Measurements from ENCODE around the gene MPPE1. TPM values are rescaled to one million over a fixed set of nuclear protein-coding genes. Genes with fewer than 3 reads are reported as not detected.
A peak's percentile ranks its signal among the peaks of the same experiment; 100 is the strongest.
"Not testable (repeated sequence)": the region's sequence is repeated elsewhere in the genome, so short reads cannot be mapped to it uniquely, and the experiment has no call there.

The MPPE1 gene
- total RNA-seq, 4 donors from 2014 or later = 11.0 to 49.2 (median 28.8) TPM

- no peak for DNase-seq (ENCODE audit: low spot score)
- TF ChIP-seq, protein P1, sequence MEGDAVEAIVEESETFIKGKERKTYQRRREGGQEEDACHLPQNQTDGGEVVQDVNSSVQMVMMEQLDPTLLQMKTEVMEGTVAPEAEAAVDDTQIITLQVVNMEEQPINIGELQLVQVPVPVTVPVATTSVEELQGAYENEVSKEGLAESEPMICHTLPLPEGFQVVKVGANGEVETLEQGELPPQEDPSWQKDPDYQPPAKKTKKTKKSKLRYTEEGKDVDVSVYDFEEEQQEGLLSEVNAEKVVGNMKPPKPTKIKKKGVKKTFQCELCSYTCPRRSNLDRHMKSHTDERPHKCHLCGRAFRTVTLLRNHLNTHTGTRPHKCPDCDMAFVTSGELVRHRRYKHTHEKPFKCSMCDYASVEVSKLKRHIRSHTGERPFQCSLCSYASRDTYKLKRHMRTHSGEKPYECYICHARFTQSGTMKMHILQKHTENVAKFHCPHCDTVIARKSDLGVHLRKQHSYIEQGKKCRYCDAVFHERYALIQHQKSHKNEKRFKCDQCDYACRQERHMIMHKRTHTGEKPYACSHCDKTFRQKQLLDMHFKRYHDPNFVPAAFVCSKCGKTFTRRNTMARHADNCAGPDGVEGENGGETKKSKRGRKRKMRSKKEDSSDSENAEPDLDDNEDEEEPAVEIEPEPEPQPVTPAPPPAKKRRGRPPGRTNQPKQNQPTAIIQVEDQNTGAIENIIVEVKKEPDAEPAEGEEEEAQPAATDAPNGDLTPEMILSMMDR (IDR thresholded peaks at IDR 0.05) = no peak
- no peak for ATAC-seq (ENCODE audit: low FRiP score)
These were observed 35.4 kb upstream of the MPPE1 start for GRCh38 chr18:11943551-11943950.

DNA sequence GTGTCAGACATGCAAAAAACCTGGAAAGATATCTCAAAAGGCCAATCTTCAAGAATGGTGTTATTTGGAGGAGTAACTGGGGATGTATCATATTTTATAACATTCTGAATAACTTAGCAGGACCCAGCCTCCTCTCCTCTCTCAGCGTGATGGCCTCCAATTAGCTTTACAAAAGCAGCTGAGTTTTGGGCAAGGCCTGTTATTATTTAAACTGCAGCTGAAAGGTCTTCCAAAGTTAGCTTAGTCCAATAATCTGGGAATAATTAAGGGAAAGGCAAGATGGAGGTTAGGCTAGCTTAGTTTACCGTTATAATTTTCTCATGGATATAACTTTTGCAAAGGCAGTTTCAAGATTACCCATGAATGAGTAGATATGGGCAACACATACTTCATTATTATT is 32.8 kb upstream of the MPPE1 start:
- DNase-seq (ENCODE audit: low spot score) (no peak), ATAC-seq (ENCODE audit: low FRiP score) (no peak)
- TF ChIP-seq, protein P1 (IDR thresholded peaks at IDR 0.05) = no peak

DNA sequence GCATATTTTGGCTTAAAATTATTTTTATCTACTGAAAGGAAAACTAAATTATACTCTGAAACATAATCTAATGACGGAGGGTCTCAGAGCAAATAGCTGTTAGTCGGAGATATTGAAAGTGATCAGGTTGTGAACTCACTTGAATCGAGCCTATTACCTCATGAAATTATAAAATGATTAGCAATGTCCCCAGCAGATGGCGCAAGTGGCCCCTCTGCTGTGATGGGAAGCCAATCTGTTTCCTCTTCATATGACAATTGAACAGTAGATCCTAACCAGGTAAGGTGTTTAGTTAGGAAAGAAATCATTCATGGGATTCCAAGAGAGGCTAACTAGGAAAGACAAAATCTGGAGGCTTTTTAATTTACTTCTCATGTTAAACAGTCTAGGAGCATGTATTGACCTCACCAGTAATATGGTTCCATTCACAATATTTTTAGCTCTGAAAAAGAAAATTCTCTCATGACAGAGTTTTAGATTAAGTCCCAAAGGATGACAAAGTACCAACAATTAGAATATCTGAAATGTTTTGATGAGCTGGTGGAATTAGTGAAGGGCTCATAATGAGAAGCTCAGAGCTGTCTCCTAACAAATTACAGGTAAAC is 29.9 kb upstream of the MPPE1 start:
- ATAC-seq (ENCODE audit: low FRiP score) (peak; percentile 78), DNase-seq (ENCODE audit: low spot score) (peak; percentile 93)
- TF ChIP-seq, protein P1 (IDR thresholded peaks at IDR 0.05) = no peak

DNA sequence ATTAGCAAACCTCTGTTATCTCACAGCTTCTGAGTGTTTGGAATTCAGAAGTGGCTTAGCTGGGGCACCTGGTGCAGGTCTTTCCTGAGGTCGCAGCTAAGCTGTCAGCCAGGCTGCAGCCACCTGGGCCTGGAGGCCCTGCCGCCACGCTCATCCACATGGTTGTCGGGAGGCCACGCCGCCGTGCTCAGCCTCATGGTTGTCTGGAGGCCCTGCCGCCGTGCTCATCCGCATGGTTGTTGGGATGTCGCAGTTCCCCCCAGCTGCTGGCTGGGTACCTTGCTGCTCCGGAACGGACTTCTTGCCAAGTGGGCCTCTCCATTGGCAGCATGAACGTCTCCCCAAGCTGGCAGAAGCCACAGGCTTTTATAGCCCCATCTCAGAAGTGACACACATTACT is 24.3 kb upstream of the MPPE1 start:
- TF ChIP-seq, protein P1 (IDR thresholded peaks at IDR 0.05) = no peak
- DNase-seq (ENCODE audit: low spot score) (no peak), ATAC-seq (ENCODE audit: low FRiP score) (no peak)

DNA sequence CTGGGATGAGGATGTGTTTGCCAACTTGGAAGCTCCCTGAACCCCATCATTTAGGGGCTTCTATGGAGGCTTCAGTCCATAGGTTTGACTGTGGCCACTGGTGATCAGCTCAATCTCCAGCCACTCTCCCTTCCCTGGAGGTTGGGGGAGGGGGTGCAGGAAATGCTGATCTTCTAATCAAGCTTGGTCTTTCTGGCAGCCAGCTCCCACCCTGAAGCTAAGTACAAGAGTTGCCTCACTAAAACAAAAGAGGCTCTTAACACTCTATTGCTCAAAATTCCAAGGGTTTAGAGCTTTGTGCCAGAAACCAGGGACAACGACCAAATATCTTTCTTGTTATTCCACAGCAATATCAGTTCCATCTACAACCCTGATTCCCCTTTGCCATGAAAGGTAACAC is 19.4 kb upstream of the MPPE1 start:
- DNase-seq (ENCODE audit: low spot score) = no peak
- ATAC-seq (ENCODE audit: low FRiP score) = no peak
- TF ChIP-seq, protein P1 (IDR thresholded peaks at IDR 0.05) = no peak

GRCh38 chr18:11925800-11926481 is 17.8 kb upstream of the MPPE1 start:
- DNase-seq (ENCODE audit: low spot score) = no peak
- ATAC-seq (ENCODE audit: low FRiP score) = no peak
- TF ChIP-seq, protein P1 (IDR thresholded peaks at IDR 0.05) = no peak

- TF ChIP-seq, protein P1 (IDR thresholded peaks at IDR 0.05) = no peak
- ATAC-seq (ENCODE audit: low FRiP score) = no peak
- no peak for DNase-seq (ENCODE audit: low spot score)
These were observed 15.3 kb upstream of the MPPE1 start for GRCh38 chr18:11923450-11923849.

DNA sequence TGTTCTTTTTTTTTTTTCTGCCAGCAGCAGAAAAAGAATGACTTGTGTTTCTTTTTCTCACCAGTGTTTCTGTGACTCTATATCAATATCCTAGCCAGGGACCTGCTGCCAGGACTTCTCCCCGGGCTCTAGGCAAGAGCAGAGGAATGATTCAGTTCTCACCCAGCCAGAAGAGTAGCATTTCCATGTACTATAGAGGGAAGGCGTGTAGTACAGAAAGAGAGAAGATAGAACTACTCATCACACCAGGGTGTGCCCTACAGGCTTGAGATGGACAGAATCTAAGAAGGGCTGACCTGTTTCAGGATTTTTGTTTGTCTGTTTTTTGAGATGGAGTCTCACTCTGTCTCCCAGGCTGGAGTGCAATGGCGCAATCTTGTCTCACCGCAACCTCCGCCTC is 11.4 kb upstream of the MPPE1 start:
- DNase-seq (ENCODE audit: low spot score); ATAC-seq (ENCODE audit: low FRiP score): not testable (repeated sequence)

DNA sequence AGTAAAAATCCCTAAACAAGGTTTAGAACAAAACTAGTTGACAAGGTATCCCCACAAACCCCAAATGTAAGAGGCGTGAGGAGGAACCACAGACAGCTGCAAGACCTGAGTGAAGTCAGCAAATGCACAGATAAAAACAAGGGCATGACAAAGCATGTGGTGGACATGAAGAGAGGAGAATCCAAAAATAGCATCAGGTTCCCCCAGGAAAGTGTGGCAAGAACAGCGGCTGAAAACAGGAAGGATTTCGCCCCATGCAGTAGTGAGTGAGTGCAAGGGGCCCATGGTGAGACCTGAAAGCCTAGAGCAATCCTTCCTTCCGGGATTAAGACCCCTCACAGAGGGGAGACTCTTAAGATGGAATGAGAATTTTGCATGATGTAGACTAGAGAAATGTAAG is 8.8 kb upstream of the MPPE1 start:
- not testable (repeated sequence) for DNase-seq (ENCODE audit: low spot score); ATAC-seq (ENCODE audit: low FRiP score)
